COLO668 (cell line): ENCODE results near the gene NEURL3.

ENCODE experiments used
- DNase-seq: peaks from one replicate; lab custom pipeline; 2025; ENCODE audit not compliant: unreplicated experiment; lab: John Stamatoyannopoulos, UW

NEURL3 gene

DNA sequence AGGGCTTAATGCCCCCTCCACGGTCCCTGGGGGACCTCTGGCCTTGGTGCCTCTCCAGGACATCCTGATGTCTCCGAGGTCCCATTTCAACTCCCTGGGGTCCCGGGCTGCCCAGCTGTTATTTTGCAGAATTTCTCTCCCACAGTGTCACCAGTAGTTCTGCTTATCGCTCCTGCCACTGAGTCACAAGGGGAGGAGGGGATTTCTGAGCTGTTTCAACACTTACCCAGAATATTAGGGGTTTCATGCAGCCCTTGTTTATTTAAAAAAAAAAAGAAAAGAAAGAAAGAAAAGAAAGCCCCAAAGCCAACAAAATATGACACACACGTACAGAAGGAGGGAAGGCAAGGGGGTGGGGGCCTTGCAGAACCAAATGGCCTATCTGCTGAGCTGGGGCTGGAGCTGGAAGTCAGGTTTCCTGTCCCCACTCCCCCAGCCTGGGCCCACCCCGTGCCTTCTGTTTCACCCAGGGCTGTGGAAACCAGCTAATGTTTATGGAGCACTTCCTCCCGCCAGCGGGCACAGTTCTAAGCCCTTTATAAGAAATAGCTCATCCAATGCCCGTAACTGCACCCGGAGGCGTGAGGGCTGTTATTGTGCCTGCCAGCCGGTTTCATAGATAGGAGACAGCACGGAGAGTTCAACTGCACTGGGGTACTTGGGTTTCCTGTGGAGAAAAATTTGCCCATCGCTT, 23.0 kb upstream of the NEURL3 start:
- DNase-seq, result no peak

DNA sequence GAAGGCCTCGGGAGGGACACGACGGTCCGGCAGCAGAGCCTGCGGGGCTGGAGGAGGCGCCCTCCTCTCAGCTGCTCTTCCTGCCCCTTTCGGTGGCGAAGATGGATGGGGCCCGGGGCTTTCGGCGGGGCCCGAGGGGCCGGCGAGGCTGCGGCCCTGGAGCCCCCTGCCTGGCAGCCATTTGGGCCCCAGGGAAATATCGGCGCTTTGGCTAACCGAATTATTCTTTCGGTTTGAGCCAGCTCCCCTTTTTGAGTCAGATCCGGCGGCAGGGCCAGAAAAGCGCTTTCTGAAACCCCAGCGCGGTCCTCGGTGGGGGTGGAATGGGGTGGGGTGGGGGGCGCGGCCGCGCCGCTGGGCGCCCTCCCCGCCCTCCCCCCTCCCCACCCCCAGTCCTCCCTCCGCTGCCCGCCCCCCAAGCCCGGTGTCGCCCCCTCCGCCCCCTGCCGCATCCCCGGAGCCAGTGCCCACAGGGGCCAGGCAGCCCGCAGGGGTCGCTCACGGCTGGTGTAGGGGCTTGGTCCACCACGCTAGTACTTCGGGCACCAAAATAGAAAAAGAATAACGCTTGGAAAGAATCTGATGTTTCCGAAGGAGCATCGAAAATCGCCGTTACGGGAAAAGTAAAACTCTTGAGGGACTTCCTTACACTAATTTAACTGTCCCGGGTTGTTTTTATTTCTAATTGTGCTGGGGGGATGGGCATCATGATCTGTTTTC, 22.3 kb upstream of the NEURL3 start:
- DNase-seq, result no peak

DNA sequence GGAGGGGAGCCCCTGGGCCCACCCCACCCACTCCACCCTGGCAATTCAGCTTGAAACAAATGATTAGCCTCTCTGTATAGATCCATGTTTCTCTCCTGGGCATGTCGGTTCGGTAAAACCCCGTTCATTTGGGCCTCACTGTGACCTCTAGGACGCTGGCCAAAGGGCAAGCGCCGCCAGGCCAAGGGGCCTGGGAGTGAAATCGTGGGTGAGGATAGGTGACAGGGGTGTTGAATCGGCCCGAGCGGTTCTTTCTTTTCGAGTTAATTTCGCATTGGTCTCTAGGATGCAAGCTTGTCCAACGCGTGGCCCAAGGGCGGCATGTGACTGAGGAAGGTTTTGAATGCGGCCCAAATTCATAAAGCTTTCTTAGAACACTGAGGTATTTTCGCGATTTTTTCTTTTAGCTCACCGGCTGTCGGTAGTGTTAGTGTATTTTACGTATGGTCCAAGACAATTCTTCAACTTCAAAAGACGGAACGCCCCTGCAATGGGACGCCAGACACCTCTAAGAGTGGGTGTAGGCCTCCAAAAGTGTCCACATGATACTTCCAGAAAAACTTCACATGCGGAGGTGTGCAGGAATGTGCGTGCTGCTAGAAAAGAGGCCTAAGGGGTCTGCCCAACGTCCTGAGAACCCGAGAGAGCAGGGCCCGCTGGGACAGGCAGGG, 21.6 kb upstream of the NEURL3 start:
- DNase-seq, result no peak

DNA sequence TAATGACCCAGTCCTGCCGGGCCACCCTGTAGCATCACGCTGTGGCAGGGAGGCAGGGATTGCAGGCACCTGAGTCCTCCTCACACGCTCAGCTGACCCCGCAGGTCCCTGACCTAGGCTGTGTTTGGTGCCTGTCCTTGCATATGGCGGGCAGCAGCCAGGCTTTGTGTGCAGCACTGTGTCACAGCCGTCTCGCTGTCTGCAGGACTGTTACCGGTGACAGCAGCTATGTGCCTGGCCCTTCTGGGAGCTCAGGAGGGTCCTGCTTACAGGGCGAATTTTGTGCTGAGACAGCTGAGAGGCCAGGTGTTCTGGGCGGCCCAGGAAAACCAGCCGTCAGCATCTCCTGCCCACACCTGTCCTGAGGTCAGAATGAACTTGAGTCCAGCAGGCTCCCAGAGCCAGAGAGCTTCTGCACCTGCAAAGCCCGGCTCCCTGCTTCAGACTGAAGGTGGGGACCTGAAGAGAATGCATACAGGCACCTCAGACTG, 21.0 kb upstream of the NEURL3 start:
- peak; percentile 48 for DNase-seq

DNA sequence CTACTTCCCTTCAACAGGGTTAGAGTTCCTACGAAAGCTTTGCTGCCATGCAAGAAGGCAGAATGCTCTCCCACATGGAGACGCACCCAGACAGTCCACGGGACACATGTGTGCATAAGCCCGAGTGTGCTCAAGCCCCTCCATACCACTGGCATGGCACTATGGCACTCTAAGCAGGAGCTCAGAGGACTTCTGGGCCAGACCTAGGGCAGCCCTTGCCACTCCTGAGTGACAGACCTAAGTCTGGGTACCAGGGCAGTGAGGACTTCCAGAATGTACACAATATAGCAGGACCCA, 20.0 kb upstream of the NEURL3 start:
- no peak for DNase-seq

DNA sequence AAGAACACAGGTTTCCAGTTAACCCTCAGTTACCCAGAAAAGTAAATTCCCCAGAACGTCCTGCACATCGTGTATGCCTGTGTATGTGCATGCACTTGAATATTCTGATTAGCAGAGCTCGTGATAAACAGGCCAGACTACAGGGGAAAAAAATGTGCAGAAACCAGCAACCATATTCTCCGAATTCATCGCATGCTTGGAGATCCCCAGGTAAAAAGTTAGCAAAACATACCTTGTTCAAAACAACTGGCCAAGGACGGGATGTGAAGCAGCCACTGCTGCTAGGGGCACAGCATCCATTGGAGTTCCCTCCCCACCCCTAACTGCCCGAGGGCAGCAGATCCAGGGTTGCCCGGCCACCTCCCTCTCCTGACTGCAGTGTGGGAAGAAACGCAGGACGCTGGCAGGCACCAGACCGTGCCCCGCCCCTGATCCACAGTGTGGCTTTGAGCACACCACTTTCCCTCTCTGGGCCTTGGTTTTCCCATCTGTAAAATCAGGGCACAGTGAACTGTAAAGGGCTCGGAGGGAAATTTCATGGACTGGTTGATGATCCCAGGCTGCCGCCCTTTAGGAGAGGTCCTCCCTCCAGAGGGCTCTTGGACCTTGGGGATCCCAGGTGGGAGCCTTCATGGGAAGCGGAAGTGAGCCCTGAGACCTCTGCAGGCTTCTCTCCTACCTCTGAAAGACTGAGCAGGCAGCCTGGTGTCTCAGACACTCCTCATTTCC, 19.5 kb upstream of the NEURL3 start:
- DNase-seq, result no peak

DNA sequence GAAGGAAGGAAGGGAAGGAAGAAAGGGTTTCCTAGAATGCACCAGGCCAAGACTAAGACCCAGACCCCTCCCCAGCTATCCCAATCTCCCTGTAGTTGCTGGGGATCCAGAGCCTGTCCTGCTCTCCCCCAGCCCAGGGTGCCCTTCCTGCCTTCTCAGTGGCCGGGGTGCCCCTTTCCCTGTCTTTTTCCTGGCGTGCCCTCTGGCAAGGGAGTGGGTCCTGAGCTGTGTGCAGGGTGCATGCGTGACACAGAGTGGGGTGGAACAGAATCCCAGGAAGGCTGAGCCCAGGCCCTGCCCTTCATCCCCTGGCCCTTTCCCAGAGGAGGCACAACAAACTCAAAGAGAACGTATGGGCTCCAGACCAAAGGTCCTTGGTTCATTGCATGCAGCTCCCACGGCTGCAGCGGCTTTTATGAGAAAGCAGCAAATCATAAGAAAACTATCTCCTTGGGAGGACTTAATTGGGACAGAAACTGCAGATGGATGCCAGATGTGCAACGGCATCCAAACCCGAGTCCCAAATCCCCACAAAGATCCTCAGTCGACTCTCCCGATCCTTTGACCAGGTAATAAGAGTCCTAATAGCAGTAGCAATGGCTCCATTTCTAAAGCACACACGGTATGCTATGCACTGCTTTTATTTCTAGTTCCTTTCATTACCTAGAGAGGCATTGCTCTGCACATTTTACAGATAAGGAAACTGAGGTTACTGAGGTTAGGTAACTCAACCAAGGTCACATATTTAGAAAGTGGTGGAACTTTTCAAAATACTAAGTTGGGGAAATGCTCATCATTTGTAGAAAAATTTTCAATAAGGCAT, 18.7 kb upstream of the NEURL3 start:
- no peak for DNase-seq

DNA sequence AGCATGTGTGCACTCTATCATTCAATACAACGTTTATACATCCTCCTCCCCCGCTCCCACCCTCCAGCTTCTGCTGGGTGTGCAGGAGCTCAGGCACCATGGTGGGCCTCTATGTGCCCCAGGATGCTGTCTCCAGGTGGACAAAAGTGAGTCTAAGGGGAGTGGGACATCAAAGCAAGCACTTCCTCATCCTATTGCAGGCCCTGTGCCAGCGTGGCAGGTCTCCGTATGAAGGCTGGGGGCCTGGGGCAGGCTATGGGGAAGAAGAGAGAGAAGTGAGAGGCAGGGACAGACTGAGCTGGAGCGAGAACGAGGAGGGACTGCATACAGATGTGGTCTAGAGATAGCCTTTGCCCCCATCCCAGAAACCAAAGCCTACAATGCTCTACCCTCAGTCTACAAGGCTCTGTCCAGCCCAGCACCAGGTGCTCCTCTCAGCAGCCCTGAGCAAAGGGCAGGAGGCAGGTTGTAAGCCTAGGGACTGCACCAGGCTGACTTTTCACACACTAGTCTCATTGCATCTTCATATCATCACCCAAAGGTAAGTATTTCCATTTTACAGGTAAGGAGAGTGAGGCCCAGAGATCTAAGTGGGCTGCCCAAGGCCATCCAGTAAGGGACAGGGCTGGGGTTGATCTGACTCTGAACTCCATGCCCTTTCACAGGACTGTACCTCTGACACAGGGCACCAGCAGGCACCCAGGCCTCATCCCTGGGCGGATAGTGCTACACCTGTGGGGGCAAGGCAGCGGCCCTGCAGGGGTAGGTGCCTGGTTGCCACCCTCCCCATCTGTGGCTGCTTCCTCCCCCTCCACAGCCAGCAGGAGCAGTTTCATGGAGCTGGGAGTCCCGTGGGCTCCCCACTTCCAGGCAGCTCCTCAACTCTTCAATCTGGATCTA, 17.4 kb upstream of the NEURL3 start:
- no peak for DNase-seq

DNA sequence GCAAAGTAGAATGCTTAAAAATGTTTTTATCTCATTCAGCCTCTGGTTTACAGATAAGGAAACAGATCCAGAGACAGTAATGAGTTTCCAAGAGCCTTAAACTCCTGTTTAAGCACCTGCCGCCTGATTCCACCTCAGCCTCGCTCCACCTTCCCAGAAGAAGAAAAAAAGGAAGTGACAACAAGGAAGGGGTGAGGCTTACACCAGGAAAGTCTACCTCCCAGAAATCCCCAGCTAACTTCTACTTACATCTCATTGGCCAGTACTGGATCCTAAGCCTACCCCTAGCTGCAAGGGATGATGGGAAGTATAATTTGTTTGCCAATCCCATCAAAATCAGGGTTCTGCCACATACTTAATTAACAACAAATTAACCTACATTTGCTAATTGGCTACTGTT, 16.1 kb upstream of the NEURL3 start:
- DNase-seq, result no peak

DNA sequence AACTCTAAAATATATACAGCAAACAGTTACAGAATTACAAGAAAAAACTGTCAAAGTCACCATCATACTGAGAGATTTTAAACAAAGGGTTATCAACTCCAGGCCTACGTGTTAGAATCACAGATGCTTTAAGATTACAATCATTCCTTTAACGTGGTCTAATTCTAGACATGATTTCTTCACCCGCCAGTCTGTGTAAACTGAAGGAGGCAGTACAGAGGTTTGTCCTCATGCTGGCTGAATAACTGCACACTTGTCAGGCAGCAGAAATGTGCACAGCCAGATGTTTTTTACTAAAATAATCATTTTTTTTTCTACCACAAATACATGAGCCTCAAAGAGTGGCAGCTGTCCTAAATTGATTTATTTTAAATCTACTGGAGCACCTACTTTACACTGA, 15.5 kb upstream of the NEURL3 start:
- DNase-seq, result no peak

DNA sequence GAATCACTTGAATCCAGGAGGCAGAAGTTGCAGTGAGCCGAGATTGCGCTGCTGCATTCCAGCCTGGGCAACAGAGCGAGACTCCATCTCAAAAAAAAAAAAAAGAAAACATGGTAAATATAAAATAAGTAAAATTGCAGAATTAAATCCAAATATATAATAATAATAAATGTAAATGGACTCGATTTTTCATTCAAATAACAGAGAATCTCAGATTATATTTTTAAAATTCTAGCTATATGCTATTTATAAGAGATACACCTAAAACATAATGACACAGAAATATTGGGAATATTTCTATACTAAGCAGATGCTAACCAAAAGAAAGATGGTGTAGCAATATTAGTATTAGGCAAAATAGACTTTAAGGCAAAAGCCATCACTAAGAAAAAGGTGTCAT, 15.1 kb upstream of the NEURL3 start:
- DNase-seq, result no peak

DNA sequence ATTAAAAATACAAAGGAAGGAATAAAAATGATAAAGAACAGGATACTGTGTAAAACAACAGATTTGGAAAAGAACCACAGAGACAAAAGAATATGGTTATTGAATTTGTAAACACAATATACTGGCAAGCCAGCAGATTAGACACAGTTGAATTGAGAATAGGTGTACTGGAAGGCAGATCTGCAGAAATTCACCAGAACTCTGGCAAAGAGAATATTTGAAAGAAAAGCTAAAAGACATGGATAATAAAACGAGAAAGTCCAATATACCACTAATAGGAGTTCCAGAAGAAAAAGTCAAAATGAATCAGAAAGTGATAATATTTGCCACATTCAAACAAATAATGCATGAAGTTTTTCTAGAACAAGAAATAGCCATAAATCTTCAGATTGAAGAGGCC, 11.9 kb upstream of the NEURL3 start:
- DNase-seq, result no peak

DNA sequence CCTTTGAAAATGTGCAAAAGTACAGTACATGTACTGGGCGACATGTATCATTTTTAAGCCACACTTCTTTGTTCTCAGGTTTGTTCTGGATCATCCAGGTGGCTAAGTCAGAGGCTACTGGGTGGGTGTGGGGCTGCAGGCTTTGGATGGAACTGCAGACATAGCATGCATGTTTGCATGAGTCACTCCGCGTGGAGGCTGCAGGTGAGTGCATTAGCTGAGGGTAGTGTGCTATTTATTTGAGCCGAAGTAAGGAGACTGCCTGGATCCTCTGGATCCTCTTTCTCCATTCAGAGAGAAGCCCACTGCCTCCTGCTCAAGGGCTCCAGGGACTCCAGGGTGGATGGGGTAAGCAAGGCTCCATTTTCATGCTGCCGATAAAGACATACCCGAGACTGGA, 9.4 kb upstream of the NEURL3 start:
- DNase-seq, result no peak

DNA sequence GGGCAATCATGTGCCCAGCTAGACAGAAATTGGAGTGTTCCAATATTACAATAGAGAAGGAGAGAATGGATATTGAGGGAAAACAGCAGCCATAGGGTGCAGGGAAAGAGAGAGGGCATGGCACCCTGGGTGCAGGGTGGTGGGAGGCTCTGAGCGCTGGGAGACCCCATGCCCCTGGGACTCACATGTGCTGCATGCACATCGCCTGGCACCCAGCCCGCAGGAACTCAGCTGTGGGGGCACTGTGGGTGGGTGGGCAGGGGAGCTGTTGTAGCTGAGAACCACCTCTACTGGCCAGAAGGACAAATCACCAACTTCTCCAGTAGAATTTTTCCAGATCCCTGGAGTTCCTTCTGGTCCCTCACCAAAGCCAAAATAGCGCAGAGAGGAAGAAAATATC, 7.2 kb upstream of the NEURL3 start:
- no peak for DNase-seq

DNA sequence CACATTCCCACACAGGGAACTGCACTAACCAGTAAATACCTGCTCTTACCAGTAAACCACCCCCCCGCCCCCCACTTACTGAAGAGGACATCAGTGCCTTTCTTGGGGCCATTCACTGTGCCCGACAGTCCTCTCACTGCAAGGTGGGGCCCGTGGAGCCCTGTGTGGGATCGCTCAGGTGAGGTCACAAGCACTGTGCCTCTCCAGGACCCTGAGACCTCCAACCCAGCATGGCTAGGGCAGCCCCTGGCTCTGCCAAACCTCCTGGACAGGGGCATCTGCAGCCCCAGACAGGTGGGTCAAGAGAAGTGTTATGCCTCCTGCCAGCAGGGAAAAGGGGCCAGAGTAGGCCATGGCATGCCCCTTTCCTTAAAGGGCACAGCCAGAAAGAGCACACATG, 6.7 kb upstream of the NEURL3 start:
- DNase-seq, result no peak

DNA sequence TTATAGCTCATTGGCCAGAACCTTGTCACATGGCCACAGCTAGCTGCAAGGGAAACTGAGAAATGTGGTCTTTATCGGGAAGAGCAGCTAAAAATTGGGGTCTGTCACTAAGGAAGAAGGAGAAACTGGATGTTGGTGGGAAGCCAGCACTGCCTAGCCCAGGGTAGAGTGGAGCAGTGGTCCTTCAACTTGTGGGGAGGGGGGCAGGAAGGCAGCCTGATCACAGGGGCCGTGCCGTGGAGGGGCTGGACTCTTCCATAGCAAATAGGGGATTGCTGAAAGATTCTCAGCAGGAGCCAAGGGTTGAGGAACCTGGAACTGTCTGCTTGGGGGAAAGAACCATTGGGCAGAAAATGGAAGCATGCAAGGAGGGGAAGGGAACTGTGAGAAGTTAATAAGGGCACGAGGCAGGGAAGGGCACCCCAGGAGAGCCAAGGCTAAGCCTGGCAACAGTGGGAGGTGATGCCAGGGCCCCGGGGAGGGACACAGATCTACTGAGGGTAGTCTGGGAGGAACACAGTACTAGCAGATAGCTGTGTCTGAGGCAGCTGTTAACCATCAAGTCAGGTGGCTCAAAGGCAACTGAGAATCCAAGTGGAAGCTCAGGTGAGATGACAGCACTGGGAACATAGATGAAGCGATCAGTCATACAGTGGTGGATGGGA, 5.9 kb upstream of the NEURL3 start:
- DNase-seq, result no peak

DNA sequence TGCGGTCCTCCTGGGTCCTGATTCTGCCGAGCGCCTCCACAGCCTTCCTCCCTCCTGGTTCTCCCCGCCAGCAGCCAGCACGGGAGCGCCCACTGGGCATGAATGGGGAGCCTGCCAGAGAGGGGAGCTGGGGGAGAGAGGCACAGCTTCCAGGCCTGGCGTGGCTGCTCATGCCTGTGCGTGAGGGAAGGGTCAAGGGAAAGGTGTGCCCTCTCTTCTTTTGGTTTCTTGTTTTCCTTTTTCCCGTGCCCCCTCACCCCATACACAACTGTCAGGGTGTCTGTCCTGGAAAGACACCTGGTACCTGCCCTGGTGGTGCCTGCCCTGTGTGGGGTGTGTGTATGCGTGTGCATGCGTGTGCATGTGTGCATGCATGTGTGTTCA, 4.7 kb upstream of the NEURL3 start:
- DNase-seq, result no peak

DNA sequence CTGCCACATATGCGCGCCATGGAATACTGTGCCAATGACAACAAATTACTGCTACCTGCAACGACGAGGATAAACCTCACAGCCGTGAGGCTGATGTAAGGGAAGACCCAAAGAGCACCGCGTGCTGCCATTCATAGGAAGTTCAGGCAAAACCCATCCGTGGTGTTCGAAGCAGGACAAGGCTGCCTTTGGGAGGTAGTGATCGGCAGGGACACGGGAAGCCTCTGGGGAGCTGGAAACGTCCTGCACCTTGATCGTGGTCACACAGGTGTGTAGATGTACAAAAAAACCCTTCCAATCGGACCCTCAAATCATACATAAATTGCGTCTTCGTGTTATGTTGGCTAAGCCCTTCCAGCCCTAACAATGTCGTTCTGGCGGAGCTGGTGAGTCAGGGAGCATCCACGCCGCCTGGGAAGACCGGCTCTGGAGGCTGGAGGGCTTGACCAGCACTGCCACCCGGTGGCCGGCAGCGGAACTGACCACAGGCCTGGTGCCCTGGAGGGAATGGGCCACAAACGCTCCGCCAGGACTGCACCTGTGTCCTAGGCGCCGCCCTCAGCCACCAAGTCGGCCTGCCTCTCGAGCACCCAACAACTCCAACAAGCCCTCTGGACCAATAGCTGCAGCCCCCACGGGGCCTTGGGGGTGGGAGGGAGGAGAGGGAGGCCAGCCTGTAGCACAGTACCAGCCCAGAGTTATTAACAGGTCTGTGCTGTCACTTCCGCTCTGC, 4.1 kb upstream of the NEURL3 start:
- peak; percentile 88 for DNase-seq
